CD4-positive, alpha-beta memory T cell (primary cell): ENCODE results near the gene CABP4. TPM values are rescaled to one million over a fixed set of nuclear protein-coding genes. Genes with fewer than 3 reads are reported as not detected.

Experiments
- CTCF ChIA-PET: fragments of 350-600 bp; sonication (Branson Sonifier 250); formaldehyde crosslinking; loops from one replicate; lab custom pipeline; 2021; ENCODE audit warnings: inconsistent platforms; ENCODE audit not compliant: partially characterized antibody; lab: Charles Lee
- POLR2A ChIA-PET: fragments of 350-600 bp; sonication (Branson Sonifier 250); formaldehyde crosslinking; loops from one replicate; lab custom pipeline; 2021; ENCODE audit not compliant: partially characterized antibody; lab: Charles Lee
- DNase-seq, 5 donors: peaks; one replicate each; pipeline versions ENCODE4 v3.0.0 to v3.0.0-alpha.2; 2020 to 2022; ENCODE audit warnings: mixed read lengths in 1 of 5
- H3K27ac ChIP-seq: one replicate; pipeline ENCODE4 v1.7.0; 2013; ENCODE audit warnings: low read depth, low read length
- H3K27me3 ChIP-seq: 2 replicates; pipeline ENCODE4 v1.7.0; 2013; ENCODE audit warnings: mild to moderate bottlenecking, low read length, moderate library complexity; ENCODE audit not compliant: insufficient read depth
- H3K36me3 ChIP-seq: 2 replicates; pipeline ENCODE4 v1.7.0; 2013; ENCODE audit warnings: mild to moderate bottlenecking, low read length, moderate library complexity; ENCODE audit not compliant: insufficient read depth
- H3K4me1 ChIP-seq: 2 replicates; pipeline ENCODE4 v1.7.0; 2013; ENCODE audit warnings: mild to moderate bottlenecking, low read length, moderate library complexity; ENCODE audit not compliant: insufficient read depth
- H3K4me3 ChIP-seq, 2 donors: one replicate each; pipeline ENCODE4 v1.7.0; 2013; ENCODE audit warnings: low read length in 2 of 2, mild to moderate bottlenecking in 1 of 2
- H3K9me3 ChIP-seq, 2 donors: one replicate each; pipeline ENCODE4 v1.7.0; 2013; ENCODE audit warnings: low read length in 2 of 2, control low read depth in 1 of 2; ENCODE audit not compliant: control insufficient read depth in 1 of 2
- H3K27ac Mint-ChIP-seq, 7 donors: one replicate each; pipeline ENCODE4 v1.8.0; 2020 to 2021; ENCODE audit warnings: mixed read lengths in 7 of 7, mild to moderate bottlenecking in 6 of 7, inconsistent platforms in 3 of 7, moderate library complexity in 3 of 7
- H3K27me3 Mint-ChIP-seq, 2 donors: one replicate each; pipeline ENCODE4 v1.8.0; 2020 to 2021; ENCODE audit warnings: mixed read lengths in 2 of 2
- H3K36me3 Mint-ChIP-seq, 2 donors: one replicate each; pipeline ENCODE4 v1.8.0; 2020 to 2021; ENCODE audit warnings: mixed read lengths in 2 of 2, inconsistent platforms in 1 of 2, mild to moderate bottlenecking in 1 of 2
- H3K4me1 Mint-ChIP-seq, 4 donors: one replicate each; pipeline ENCODE4 v1.8.0; 2020 to 2021; ENCODE audit warnings: mixed read lengths in 4 of 4, mild to moderate bottlenecking in 1 of 4
- H3K4me3 Mint-ChIP-seq, 8 donors: one replicate each; pipeline ENCODE4 v1.8.0; 2020 to 2021; ENCODE audit warnings: mixed read lengths in 8 of 8, mild to moderate bottlenecking in 7 of 8, moderate library complexity in 6 of 8, inconsistent platforms in 3 of 8
- H3K9me3 Mint-ChIP-seq, 8 donors: one replicate each; pipeline ENCODE4 v1.8.0; 2020 to 2021; ENCODE audit warnings: mixed read lengths in 8 of 8, mild to moderate bottlenecking in 5 of 8, inconsistent platforms in 3 of 8, moderate library complexity in 1 of 8
- intact Hi-C: fragments of 100-400 bp; cut with micrococcal nuclease; formaldehyde crosslinking; loops from one replicate; pipeline ENCODE4 v1.15.1; 2023
- polyA plus RNA-seq, 2 donors: library from polyadenylated mRNA; unstranded; fragments of 300-500 nt; fragmentation: Illumina TruSeq; gene quantifications; one replicate each; pipeline ENCODE4 v1.2.3, GENCODE V29; 2021
- total RNA-seq, 2 experiments: library from RNA; stranded (reverse); gene quantifications; one replicate each; pipeline ENCODE4 v1.2.3, GENCODE V29; 2021

The CABP4 gene
- total and polyA plus RNA-seq, 4 experiments from 2014 or later, result 0.27 to 2.3 (median 1.1) TPM

- Histone ChIP-seq H3K36me3 (peaks cover 22% of the 10 kb centered on the region), H3K27ac (peak overlapping the region; percentile 81), H3K27me3 (no peaks in the 10 kb centered on the region), H3K4me1 (peaks cover 88% of the 10 kb centered on the region), H3K9me3 (no peaks in the 10 kb centered on the region), H3K4me3 (peak overlapping the region; percentile 33 to 77)
- Mint-ChIP-seq H3K27ac (peak overlapping the region; percentile 82 to 98 (median 93)), H3K36me3 (peaks cover 20 to 33% of the 10 kb centered on the region in 2 donors), H3K4me3 (peak overlapping the region; percentile 85 to 100 (median 94)), H3K27me3 (no peaks in the 10 kb centered on the region), H3K4me1 (peaks cover 49 to 98% (median 67%) of the 10 kb centered on the region in 4 donors), H3K9me3 (peaks cover 0 to 2% (median 0%) of the 10 kb centered on the region in 8 donors)
- intact Hi-C loops, result loop anchor here (1.0 kb wide), 2 partner anchors 9 to 61 kb away; partner anchors contain the start of gene TMEM134
- ChIA-PET POLR2A (interaction anchor here (0.5 to 21.5 kb wide), 29 partner anchors 8 to 194 kb away, joined by 3 to 2262 read pairs (median 5); partner anchors contain the start of genes AIP, CARNS1, CLCF1 and CORO1B), CTCF (interaction anchor here (0.9 to 3.4 kb wide), 8 partner anchors 8 to 75 kb away, joined by 3 to 21 read pairs (median 4); partner anchors contain the start of genes AIP, PTPRCAP, RPS6KB2 and TMEM134)
- peak in 1 of 5 donors; percentile 58 for DNase-seq
These were observed 46.5 kb upstream of the CABP4 start for GRCh38 chr11:67408437-67409200.

- H3K27me3 ChIP-seq, result no peaks in the 10 kb centered on the region
- Mint-ChIP-seq H3K4me3 (peak overlapping the region; percentile 85 to 100 (median 94)), H3K27me3 (no peaks in the 10 kb centered on the region), H3K27ac (peak overlapping the region; percentile 37 to 98 (median 72)), H3K9me3 (peaks cover 0 to 2% (median 0%) of the 10 kb centered on the region in 8 donors), H3K36me3 (peaks cover 20 to 29% of the 10 kb centered on the region in 2 donors), H3K4me1 (peaks cover 49 to 97% (median 67%) of the 10 kb centered on the region in 4 donors)
- peaks cover 91% of the 10 kb centered on the region for H3K4me1 ChIP-seq
- ChIA-PET POLR2A (interaction anchor here (0.8 to 21.5 kb wide), 26 partner anchors 9 to 169 kb away, joined by 3 to 2262 read pairs (median 6); partner anchors contain the start of genes AIP, CARNS1, CLCF1 and CORO1B), CTCF (interaction anchor here (1.0 to 3.4 kb wide), 5 partner anchors 9 to 75 kb away, joined by 3 to 21 read pairs (median 4); partner anchors contain the start of genes AIP, PTPRCAP and RPS6KB2)
- peak overlapping the region; percentile 48 to 77 for H3K4me3 ChIP-seq
- H3K27ac ChIP-seq, result peak overlapping the region; percentile 81
- H3K9me3 ChIP-seq, result no peaks in the 10 kb centered on the region
- peaks cover 22% of the 10 kb centered on the region for H3K36me3 ChIP-seq
- intact Hi-C loops, result loop anchor here (1.0 kb wide), 2 partner anchors 8 to 60 kb away; partner anchors contain the start of gene TMEM134
- peak; percentile 80 to 85 (median 83) for DNase-seq
These were observed 45.9 kb upstream of the CABP4 start for GRCh38 chr11:67409261-67409666.

- Mint-ChIP-seq H3K27me3 (no peaks in the 10 kb centered on the region), H3K4me1 (peaks cover 47 to 92% (median 70%) of the 10 kb centered on the region in 4 donors)
- DNase-seq, result no peak
These were observed 45.3 kb upstream of the CABP4 start for GRCh38 chr11:67409781-67410368.

GRCh38 chr11:67410369-67410831 is 44.8 kb upstream of the CABP4 start:
- Histone ChIP-seq H3K27ac (peak overlapping the region; percentile 81), H3K9me3 (no peaks in the 10 kb centered on the region), H3K4me1 (peaks cover 95% of the 10 kb centered on the region), H3K27me3 (no peaks in the 10 kb centered on the region), H3K36me3 (peaks cover 21% of the 10 kb centered on the region), H3K4me3 (peak overlapping the region in 1 of 2 donors; percentile 77)
- peaks cover 47 to 92% (median 73%) of the 10 kb centered on the region in 4 donors for H3K4me1 Mint-ChIP-seq
- POLR2A ChIA-PET, result interaction anchor here (1.4 to 31.8 kb wide), 5 partner anchors 10 to 56 kb away, joined by 5 to 2262 read pairs (median 55); partner anchors contain the start of genes CORO1B, PPP1CA, PTPRCAP and RAD9A
- peaks cover 0 to 2% (median 0%) of the 10 kb centered on the region in 8 donors for H3K9me3 Mint-ChIP-seq
- peaks cover 15 to 19% of the 10 kb centered on the region in 2 donors for H3K36me3 Mint-ChIP-seq
- H3K27me3 Mint-ChIP-seq, result no peaks in the 10 kb centered on the region
- H3K4me3 Mint-ChIP-seq, result peak overlapping the region; percentile 12 to 97 (median 88)
- CTCF ChIA-PET, result no interaction called here
- peak overlapping the region; percentile 78 to 98 (median 94) for H3K27ac Mint-ChIP-seq
- no peak for DNase-seq
- intact Hi-C loops, result no loop called here

More at GRCh38 chr11:67409781-67410368, 45.3 kb upstream of the CABP4 start:
- ChIA-PET POLR2A (interaction anchor here (1.2 to 21.5 kb wide), 13 partner anchors 9 to 170 kb away, joined by 3 to 2262 read pairs (median 7); partner anchors contain the start of genes AIP, CARNS1, CORO1B and PPP1CA), CTCF (interaction anchor here (1.0 to 3.4 kb wide), 2 partner anchors 28 to 73 kb away, joined by 4 to 21 read pairs; partner anchors contain the start of genes AIP and PTPRCAP)
- H3K27ac Mint-ChIP-seq, result peak overlapping the region; percentile 85 to 98 (median 94)
- peak overlapping the region; percentile 48 to 77 for H3K4me3 ChIP-seq
- peaks cover 15 to 24% of the 10 kb centered on the region in 2 donors for H3K36me3 Mint-ChIP-seq
- no peaks in the 10 kb centered on the region for H3K9me3 ChIP-seq
- peak overlapping the region; percentile 72 to 97 (median 88) for H3K4me3 Mint-ChIP-seq
- peaks cover 22% of the 10 kb centered on the region for H3K36me3 ChIP-seq
- H3K9me3 Mint-ChIP-seq, result peaks cover 0 to 2% (median 0%) of the 10 kb centered on the region in 8 donors
- no peaks in the 10 kb centered on the region for H3K27me3 ChIP-seq
- intact Hi-C loops, result loop anchor here (1.0 kb wide), 2 partner anchors 7 to 59 kb away; partner anchors contain the start of gene TMEM134
- peaks cover 96% of the 10 kb centered on the region for H3K4me1 ChIP-seq
- H3K27ac ChIP-seq, result peak overlapping the region; percentile 81

GRCh38 chr11:67410984-67411784 is 44.0 kb upstream of the CABP4 start:
- H3K27ac ChIP-seq, result peak overlapping the region; percentile 17
- POLR2A ChIA-PET, result interaction anchor here (0.8 to 31.8 kb wide), 12 partner anchors 9 to 122 kb away, joined by 3 to 2262 read pairs (median 5); partner anchors contain the start of genes AIP, ANKRD13D, CORO1B and POLD4
- DNase-seq, result no peak
- peaks cover 0 to 2% (median 0%) of the 10 kb centered on the region in 8 donors for H3K9me3 Mint-ChIP-seq
- no peaks in the 10 kb centered on the region for H3K9me3 ChIP-seq
- H3K36me3 Mint-ChIP-seq, result peaks cover 13% of the 10 kb centered on the region in 2 donors
- H3K4me1 Mint-ChIP-seq, result peaks cover 49 to 88% (median 73%) of the 10 kb centered on the region in 4 donors
- no peaks in the 10 kb centered on the region for H3K27me3 Mint-ChIP-seq
- peak overlapping the region in 6 of 7 donors; percentile 17 to 98 (median 62) for H3K27ac Mint-ChIP-seq
- CTCF ChIA-PET, result interaction anchor here (1.2 to 4.4 kb wide), 2 partner anchors 8 to 59 kb away, joined by 3 to 34 read pairs; partner anchors contain the start of genes PPP1CA and TBC1D10C
- peaks cover 93% of the 10 kb centered on the region for H3K4me1 ChIP-seq
- no peaks in the 10 kb centered on the region for H3K27me3 ChIP-seq
- peak overlapping the region in 7 of 8 donors; percentile 22 to 97 (median 87) for H3K4me3 Mint-ChIP-seq
- peaks cover 13% of the 10 kb centered on the region for H3K36me3 ChIP-seq
- H3K4me3 ChIP-seq, result no peak overlapping the region
- intact Hi-C loops, result no loop called here
